ENCODE data around the gene RYR1.
A peak's percentile ranks its signal among the peaks of the same experiment; 100 is the strongest.

RYR1 gene

DNA sequence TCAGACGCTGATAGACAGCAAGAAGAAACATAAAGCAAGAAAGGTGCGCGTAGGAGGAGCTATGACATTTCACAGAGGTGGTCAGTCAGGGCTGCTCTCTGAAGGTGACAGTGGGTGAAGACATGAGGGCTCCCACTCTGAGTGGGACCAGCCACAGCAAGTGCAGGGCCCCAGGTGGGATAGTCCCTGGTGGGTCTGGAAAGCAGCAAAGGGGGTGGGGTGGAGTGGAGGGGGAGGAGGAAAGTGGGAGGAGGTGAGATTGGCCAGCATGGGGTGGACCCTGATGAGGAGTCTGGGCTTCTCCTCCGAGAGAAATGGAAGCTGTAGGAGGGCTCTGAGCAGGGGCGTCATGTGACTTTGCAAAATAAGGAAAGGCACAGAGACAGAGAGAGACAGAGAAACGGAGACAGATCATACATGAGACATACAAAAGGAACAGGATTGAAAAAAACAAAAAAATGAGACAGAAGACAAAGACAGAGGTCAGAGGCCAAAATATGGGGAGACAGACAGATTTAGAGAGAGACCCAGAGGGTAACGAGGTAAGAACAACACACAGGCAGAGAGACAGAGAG is 181.6 kb downstream of the RYR1 start:
- no peak for DNase-seq (ENCODE audit: low read depth, low spot score)

DNA sequence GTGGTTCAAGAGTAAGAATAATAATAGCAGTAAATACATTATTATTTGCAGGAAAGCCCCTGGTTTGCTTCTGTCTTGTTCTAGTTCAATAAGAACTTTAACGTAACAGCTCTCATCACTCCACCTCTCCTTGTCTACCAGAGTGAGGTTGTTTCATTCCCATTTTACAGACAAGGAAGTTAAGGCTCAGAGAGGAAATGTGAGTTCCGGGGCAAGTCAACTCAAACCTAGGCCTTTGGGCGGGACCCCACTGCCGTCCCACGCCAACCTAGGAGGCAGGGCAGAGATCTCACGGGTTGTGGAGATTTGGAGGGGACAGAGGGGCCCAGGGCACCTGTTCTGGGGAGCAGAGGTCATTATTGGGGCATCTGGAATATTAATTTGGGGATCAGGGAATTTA is 182.8 kb downstream of the RYR1 start:
- no peak for DNase-seq (ENCODE audit: low read depth, low spot score)

DNA sequence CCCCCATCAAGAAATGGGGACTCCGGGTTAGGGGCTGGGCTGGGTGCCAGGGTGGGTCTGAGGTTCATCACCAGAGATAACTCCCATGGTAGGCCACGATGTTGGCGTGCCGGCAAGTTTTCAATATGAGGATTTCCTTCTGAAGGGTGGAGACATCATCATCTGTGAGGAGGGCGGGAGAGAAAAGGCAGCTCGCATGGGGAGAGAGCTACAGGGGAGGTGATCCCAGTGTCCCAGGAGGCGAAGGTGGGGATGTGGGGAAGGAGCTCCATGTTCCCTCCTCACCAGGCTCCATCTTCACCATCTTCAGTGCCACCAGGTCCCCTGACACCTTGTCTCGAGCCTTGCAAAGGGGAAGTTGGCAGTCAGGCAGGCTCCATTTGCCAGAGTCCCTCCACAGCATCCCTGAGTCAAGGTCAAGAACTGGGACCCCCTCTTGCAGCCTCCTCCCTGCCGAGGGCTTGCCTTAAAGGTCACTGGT is 183.8 kb downstream of the RYR1 start:
- no peak for DNase-seq (ENCODE audit: low read depth, low spot score)

DNA sequence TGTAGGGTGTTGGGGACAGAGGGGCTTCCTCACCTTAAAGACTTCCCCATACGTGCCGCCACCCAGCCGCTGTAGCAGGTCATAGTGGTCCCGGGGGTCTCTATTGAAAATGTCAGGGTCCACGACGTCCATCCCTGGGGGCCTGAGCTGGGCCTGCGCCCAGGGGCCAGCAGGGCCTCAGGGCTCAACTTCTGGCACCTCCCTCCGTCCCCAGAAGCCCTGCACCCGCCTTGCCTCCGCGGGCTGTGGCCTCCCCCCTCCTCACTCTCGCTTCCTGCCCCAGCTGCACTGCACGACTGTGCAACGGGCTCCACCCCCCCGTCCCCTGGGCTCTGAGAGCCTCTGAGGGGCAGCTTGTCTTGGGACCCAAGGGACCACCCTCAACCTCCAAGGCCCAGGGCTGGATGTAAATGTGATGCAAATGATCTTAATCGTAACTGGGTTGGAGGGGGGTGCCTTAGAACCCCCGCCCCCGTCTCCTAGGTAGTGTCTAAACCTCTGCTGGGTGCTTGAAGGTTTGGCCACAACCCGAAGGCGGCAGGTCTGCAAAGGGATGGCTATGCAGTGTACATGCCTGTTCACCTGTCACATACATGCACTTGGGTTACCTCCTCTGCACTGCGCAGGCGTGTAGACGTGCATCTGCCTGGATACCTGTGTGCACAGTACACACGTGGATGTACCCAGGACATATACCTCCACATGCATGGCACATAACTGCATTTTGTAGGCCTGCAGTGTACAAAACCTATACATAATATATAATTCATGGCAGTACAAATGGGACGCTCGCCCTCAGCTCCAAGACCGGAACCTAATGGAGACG is 184.5 kb downstream of the RYR1 start, which contains the start of gene MAP4K1:
TSS of gene MAP4K1 (minus strand) at position 190 of the 826 bp plus-strand sequence. CDS start at position 132, 58 bp downstream.
- DNase-seq (ENCODE audit: low read depth, low spot score) = peak; percentile 28

DNA sequence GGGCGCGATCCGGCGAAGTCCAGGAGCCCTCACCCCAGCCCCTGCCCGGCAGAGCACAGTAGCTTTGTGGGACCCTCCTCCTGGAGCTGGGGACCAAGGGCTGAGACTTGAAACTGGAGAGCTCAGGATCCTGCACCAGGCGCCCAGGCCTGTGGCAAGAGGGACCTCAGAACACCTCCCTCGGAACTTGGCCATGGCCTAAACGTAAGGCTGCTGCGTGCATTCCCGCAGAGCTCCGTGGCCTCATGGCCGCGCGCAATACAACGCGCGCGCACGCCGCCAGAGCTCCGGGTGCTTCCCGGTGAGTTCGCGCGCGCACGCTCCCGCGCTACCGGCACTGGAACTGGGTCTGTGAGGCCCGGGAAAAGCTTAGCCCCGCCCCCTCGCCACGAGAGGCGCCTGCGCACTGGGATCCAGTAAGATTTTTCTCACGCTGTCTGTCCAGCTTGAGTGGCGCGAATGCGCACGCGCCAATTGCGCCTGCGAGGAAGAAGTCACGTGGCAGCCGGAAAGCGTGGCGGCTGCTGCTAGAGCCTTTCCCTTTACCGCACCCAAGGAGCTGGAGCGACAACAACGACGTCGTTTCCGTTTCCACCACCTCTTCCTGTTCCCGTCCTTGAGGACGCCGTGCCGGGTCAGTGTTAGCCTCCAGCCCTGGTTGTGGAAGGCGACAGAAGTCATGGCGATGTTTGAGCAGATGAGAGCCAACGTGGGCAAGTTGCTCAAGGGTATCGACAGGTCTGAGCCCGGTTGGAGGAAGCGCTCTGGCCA is 185.3 kb downstream of the RYR1 start, which contains the start of gene EIF3K:
TSS of gene EIF3K (plus strand) at position 599 of the 771 bp plus-strand sequence. CDS start at position 680, 81 bp downstream.
- DNase-seq (ENCODE audit: low read depth, low spot score) = peak; percentile 100

DNA sequence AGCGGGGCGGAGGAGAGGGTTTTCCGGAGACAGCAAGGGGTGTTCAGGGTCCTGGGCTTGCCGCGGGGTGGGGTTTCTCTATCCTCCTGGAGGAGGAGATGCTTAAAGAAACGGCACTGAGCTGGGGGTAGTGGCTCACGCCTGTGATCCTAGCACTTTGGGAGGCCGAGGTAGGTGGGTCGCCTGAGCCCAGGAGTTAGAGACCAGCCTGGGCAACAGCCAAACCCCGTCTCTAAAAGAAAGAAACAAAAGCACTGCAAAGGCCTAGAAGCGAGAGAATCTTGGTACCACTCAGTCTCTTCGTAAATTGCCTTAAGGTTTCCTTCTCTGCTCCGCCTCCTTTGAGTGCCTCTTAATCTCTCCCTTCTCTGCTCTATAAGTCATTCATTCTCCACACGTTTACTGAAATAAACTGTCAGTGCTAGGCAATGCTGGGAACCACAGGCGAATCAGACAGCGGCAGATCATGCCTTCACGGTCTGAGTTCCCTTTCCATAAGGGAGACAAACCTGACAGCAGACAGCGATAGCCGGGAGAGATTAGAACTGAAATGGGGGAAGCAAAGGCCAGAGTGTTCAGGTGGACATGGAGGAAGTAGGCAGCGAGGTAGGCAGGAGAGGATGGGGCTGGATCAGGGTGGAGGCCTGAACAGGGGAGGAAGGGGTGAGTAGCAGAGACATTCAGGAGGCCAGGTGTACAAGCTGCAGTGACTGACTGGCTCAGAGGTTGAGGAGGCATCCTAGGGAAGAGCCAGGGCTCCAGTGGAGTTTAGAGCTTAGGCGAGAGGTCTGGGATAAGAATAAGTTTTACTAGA is 186.1 kb downstream of the RYR1 start:
- DNase-seq (ENCODE audit: low read depth, low spot score) = no peak

DNA sequence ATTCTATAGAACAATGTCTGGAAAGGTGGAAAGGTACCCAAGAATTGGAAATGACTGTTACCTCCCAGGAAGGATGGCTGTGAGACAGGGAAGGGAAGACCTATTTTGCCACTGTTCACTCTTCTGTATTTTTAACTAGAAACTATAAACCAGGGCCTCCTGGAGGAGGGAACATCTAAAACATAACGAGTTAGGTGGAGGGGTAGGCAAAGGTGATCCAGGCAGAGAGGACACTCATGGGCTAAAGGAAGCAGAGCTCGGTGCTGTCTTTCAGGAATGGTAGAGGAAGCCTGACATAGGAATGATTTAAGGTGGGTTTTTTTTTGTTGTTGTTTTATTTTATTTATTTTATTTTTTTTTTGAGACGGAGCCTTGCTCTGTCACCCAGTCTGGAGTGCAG is 191.3 kb downstream of the RYR1 start:
- DNase-seq (ENCODE audit: low read depth, low spot score) = no peak

DNA sequence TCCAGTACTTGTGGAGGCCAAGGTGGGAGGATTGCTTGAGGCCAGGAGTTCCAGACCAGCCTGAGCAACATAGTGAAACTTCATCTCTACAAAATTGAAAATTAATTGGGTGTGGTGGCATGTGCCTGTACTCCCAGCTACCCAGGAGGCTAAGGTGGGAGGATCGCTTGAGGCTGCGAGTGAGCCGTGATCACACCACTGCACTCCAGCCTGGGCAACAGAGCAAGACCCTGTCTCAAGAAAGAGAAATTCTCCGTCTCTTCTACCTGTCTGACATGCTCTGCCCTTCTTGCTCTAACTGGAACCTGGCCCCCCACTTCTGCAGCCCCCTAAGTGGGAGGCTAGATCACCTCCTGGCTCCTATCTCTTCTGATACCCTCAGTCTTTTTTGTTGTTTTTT is 192.9 kb downstream of the RYR1 start:
- DNase-seq (ENCODE audit: low read depth, low spot score) = no peak

DNA sequence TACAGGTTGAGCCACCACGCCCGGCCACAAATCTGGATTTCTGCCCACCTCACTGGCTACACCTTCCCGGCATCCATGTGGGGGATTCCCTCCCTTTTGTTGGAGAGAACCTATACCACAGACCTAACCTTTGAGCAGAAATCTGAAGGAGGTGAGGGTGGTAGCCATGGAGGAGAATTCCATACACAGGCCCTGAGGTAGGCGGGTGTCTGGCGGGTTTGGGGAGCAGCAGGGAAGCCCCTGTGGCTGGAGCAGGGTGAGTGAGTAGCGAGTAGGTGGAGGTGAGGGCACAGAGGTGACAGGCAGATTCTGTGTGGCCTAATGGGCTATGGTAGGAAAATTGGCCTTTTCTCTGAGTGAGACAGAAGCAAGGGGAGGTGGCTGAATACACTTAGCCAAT is 196.1 kb downstream of the RYR1 start:
- DNase-seq (ENCODE audit: low read depth, low spot score) = no peak

DNA sequence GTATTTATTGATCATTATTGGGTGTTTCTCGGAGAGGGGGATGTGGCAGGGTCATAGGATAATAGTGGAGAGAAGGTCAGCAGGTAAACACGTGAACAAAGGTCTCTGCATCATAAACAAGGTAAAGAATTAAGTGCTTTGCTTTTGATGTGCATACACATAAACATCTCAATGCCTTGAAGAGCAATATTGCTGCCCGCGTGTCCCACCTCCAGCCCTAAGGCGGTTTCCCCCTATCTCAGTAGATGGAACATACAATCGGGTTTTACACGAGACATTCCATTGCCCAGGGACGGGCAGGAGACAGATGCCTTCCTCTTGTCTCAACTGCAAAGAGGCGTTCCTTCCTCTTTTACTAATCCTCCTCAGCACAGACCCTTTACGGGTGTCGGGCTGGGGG is 197.8 kb downstream of the RYR1 start:
- DNase-seq (ENCODE audit: low read depth, low spot score) = peak; percentile 52

DNA sequence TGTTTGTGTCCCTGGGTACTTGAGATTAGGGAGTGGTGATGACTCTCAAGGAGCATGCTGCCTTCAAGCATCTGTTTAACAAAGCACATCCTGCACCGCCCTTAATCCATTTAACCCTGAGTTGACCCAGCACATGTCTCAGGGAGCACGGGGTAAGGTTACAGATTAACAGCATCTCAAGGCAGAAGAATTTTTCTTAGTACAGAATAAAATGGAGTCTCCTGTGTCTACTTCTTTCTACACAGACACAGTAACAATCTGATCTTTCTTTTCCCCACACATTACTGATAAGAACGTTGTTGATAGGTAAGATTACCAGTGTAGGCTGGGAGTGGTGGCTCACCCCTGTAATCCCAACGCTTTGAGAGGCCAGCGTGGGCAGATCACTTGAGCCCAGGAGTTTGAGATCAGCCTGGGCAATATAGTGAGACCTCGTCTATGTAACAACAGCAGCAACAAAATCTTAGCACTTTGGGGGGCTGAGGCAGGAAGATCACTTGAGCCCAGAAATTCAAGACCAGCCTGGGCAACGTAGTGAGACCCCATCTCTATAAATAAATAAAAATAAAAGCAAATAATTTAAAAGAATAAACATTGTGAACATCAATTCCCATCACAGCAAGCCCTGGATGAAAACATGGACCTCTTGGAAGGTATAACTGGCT is 198.5 kb downstream of the RYR1 start:
- peak; percentile 32 for DNase-seq (ENCODE audit: low read depth, low spot score)

DNA sequence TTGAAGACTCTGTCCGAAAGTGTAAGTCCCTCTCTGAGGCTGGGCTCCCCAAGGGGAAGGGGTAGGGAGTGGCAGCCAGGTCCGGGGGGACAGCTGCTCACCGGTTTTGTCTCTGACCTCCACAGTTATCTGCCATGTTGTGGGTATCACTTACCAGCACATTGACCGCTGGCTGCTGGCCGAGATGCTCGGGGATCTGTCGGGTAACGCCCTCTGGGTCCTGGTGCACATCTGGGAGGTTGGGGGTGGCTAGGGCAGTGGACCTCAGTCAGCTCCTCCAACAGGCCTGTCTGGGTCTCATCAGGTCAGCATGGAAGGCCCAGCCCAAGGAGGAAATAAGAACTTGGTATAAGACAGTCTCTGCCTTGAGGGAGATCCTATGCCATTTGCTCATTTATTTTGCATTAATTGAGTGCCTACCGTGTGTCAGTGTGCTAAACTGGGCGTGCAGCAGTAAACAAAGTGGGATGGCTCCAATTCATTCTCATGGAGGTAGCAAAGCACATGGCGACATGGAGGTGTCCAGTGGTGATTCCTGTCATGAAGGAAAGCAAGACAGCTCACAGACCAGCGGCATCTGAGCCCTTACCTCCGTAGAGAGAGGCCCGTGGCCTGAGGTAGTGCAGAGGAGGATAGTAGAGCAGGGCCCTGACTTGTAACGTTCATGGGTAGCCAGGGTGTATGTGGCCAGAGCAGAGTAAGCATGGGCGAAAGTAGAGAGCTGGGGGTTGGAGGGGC is 199.2 kb downstream of the RYR1 start:
- DNase-seq (ENCODE audit: low read depth, low spot score) = no peak

DNA sequence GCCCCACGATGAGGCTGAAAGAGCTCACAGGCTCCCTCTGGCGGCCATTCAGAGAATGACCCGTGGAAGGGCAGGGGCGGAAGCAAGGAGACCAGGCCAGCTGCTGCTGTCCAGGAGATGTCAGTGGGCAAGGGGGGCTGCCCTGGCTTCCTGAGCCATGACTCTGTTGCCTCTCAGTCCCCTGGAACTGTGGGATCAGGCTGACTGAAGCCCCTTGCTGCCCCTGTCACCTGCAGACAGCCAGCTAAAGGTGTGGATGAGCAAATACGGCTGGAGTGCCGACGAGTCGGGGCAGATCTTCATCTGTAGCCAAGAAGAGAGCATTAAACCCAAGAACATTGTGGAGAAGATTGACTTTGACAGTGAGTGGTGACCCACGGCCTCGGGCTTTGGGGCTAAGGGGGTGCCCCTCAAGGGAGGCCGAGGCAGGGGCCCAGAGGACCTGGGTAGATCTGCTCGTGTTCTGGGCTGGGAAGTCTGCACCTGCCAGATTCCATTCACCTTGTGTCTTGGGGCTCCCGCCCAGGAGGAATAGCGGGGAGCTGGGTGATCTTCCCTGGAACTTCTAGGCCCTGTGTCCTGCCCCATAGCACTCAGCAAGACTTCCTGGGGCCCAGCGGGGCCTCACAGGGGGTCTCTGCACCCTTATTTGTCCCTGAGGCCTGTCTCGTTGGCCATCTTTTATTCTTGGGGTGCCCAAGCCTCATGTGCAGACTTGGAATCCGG is 201.4 kb downstream of the RYR1 start:
- peak; percentile 89 for DNase-seq (ENCODE audit: low read depth, low spot score)

DNA sequence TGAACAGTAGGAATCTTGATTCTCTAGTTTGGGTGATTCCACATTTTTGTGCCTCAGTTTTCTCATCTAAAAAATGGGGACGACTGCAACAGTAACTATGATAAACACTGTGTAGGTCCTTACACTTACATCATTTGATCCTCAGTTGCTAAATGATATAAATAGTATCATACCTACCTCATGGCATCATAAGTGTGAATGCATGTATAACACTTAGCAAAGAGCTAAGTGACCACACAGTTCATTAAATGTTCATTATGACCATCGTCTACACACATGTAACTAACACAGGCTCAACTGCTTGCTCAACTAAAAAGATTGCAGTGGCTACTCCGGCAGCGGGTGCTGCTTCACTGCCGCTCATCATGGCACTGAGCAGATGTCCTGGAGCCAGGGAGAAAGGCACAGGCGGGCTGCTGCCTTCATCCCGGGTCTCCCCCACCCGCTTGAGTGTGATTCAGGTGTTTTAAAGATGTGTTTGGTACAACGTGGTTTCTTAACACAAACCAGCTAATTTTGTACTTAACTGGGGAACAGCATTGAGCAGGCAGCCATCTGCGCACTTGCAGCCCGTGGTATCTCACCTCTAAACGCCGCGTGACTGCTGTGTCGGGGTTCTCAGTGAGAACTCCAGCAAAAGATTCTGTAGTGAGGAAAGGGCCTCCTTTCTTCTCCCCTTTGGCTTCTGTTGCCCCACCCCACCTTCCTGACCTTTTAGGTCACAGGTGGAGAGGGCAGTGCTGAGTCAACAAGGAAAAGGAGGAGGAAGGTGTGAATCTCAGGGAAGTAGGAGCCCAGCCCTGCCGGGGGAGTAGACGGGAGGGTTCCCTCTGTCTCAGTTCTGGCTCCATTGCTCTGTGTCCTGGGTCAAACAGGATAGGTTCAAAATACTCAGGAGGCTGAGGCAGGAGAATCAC is 202.2 kb downstream of the RYR1 start:
- DNase-seq (ENCODE audit: low read depth, low spot score) = no peak
